Osteoblast (primary cell): ENCODE measurements around the gene MEGF10. TPM values are rescaled to one million over a fixed set of nuclear protein-coding genes. Genes with fewer than 3 reads are reported as not detected.
A peak's percentile ranks its signal among the peaks of the same experiment; 100 is the strongest.

Experiments used
- DNase-seq: peaks from one replicate; pipeline ENCODE4 v3.0.0; 2011; ENCODE audit warnings: low spot score, mixed read lengths; ENCODE audit not compliant: insufficient read length; ENCODE audit errors: missing footprints
- H2AFZ ChIP-seq: 2 replicates; pipeline ENCODE4 v1.6.0; 2011; ENCODE audit warnings: mild to moderate bottlenecking, low read length
- H3K27ac ChIP-seq: 2 replicates; pipeline ENCODE4 v1.5.1; 2011; ENCODE audit warnings: mild to moderate bottlenecking, low read depth, low read length, moderate library complexity
- H3K27me3 ChIP-seq: 2 replicates; pipeline ENCODE4 v1.6.0; 2012; ENCODE audit warnings: mild to moderate bottlenecking, control low read depth, inconsistent platforms, low read length, moderate library complexity; ENCODE audit not compliant: insufficient read depth
- H3K36me3 ChIP-seq: 2 replicates; pipeline ENCODE4 v1.5.1; 2011; ENCODE audit warnings: mild to moderate bottlenecking, low read length, control low read depth, moderate library complexity; ENCODE audit not compliant: insufficient read depth
- H3K4me1 ChIP-seq: 2 replicates; pipeline ENCODE4 v1.5.1; 2011; ENCODE audit warnings: mild to moderate bottlenecking, low read length, control low read depth, moderate library complexity; ENCODE audit not compliant: insufficient read depth
- H3K4me2 ChIP-seq: 2 replicates; pipeline ENCODE4 v1.6.0; 2011; ENCODE audit warnings: mild to moderate bottlenecking, low read length; ENCODE audit not compliant: insufficient read depth
- H3K4me3 ChIP-seq: fragments of 200-600 bp; sonication (generic); 3 replicates; pipeline ENCODE4 v1.5.1; 2012; ENCODE audit warnings: mild to moderate bottlenecking, low read length, inconsistent platforms; ENCODE audit not compliant: insufficient read depth
- H3K79me2 ChIP-seq: 2 replicates; pipeline ENCODE4 v1.6.0; 2012; ENCODE audit warnings: mild to moderate bottlenecking, low read length, control low read depth, inconsistent platforms; ENCODE audit not compliant: insufficient read depth
- H3K9me3 ChIP-seq: 2 replicates; pipeline ENCODE4 v1.5.1; 2011; ENCODE audit warnings: low read depth, low read length, control low read depth
- H4K20me1 ChIP-seq: 2 replicates; pipeline ENCODE4 v1.6.0; 2012; ENCODE audit warnings: mild to moderate bottlenecking, low read length, control low read depth; ENCODE audit not compliant: insufficient read depth
- total RNA-seq: library from RNA; depleted of rRNA; stranded (reverse); fragments of >200 nt; gene quantifications from 2 replicates; pipeline ENCODE4 v1.2.3, GENCODE V29; 2012
- TF ChIP-seq, protein P1 (sequence below): IDR thresholded peaks from 2 replicates; pipeline ENCODE4 v1.5.1; 2011; ENCODE audit warnings: mild to moderate bottlenecking, low read depth, low read length, moderate library complexity; ENCODE audit errors: extremely low read depth

MEGF10 gene
- total RNA-seq, 1 donor, result 1.4 TPM

DNA sequence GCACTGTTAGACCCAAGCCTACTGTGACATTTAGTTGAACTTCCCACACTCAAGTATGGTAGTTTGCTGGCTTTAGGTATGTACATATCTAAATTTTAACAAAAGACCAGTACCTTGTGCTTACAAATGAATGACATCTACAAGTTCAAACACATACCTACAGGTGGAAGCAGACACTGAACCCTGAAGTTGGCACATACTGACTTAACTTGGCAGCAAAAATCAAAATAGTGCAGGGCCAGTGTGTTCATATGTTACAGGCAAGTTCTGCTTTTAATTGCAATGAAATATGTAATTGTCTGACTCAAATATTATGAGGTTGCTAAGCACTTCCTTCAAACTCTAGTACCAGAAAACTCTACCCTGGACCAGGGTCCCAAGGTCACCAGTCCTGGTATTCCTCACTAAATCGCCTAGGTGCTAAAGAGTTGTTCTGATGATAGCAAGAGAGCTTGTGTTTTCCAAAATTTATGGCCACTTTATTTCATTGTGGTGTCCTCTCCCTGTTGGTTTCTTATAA lies 77.4 kb downstream of the MEGF10 start:
- peaks cover 14% of the 10 kb centered on the region for H3K4me1 ChIP-seq
- TF ChIP-seq, protein P1, sequence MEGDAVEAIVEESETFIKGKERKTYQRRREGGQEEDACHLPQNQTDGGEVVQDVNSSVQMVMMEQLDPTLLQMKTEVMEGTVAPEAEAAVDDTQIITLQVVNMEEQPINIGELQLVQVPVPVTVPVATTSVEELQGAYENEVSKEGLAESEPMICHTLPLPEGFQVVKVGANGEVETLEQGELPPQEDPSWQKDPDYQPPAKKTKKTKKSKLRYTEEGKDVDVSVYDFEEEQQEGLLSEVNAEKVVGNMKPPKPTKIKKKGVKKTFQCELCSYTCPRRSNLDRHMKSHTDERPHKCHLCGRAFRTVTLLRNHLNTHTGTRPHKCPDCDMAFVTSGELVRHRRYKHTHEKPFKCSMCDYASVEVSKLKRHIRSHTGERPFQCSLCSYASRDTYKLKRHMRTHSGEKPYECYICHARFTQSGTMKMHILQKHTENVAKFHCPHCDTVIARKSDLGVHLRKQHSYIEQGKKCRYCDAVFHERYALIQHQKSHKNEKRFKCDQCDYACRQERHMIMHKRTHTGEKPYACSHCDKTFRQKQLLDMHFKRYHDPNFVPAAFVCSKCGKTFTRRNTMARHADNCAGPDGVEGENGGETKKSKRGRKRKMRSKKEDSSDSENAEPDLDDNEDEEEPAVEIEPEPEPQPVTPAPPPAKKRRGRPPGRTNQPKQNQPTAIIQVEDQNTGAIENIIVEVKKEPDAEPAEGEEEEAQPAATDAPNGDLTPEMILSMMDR, result no peak
- no peaks in the 10 kb centered on the region for H3K36me3 ChIP-seq
- no peak overlapping the region for H2AFZ ChIP-seq
- H3K27ac ChIP-seq, result no peak overlapping the region
- H3K9me3 ChIP-seq, result no peaks in the 10 kb centered on the region
- peaks cover 42% of the 10 kb centered on the region for H3K27me3 ChIP-seq
- no peaks in the 10 kb centered on the region for H3K79me2 ChIP-seq
- no peak overlapping the region for H3K4me3 ChIP-seq
- no peak for DNase-seq
- H4K20me1 ChIP-seq, result no peaks in the 10 kb centered on the region
- no peak overlapping the region for H3K4me2 ChIP-seq

DNA sequence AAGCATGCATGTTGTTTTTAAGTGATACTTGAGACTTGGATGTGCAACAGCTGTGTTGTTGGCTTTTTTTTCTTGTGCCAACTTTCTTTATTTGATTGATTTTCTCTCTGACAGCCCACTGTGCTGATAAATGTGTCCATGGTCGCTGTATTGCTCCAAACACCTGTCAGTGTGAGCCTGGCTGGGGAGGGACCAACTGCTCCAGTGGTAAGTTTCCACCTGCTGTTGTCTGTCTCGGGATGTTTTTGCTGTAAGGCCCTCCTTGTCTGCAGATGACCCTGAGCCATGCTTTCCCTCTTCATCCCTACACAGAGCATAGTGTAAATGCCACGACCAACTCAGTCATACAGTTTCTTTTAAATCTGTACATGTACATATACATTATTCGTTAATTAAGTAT lies 79.2 kb downstream of the MEGF10 start:
- no peak overlapping the region for H2AFZ ChIP-seq
- no peaks in the 10 kb centered on the region for H3K79me2 ChIP-seq
- H3K4me2 ChIP-seq, result no peak overlapping the region
- no peaks in the 10 kb centered on the region for H4K20me1 ChIP-seq
- no peaks in the 10 kb centered on the region for H3K9me3 ChIP-seq
- H3K27me3 ChIP-seq, result peaks cover 31% of the 10 kb centered on the region
- H3K36me3 ChIP-seq, result no peaks in the 10 kb centered on the region
- H3K4me3 ChIP-seq, result no peak overlapping the region
- H3K27ac ChIP-seq, result no peak overlapping the region
- no peak for DNase-seq
- peaks cover 14% of the 10 kb centered on the region for H3K4me1 ChIP-seq
- TF ChIP-seq, protein P1, result no peak

DNA sequence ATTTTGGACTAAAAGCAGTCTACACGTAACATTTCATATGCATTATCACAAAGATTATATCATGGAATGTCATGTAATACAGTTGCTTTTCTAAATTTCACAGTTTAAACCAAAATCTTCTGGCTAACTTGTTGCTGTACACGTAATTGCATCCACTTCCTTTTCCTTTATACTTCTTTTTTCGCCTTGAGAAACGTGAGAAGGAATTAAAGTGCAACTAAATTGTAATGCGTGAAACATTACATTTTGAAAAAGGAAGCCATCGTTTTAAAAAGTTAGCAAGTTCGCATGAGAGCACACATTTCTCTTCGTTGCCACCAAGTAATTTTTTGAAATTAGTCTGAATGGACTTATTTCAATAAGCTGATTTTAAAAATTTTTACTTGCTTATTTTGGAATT lies 80.0 kb downstream of the MEGF10 start:
- TF ChIP-seq, protein P1, result no peak
- Histone ChIP-seq H3K27ac (peak overlapping the region; percentile 27), H3K27me3 (peaks cover 30% of the 10 kb centered on the region), H2AFZ (no peak overlapping the region), H3K9me3 (no peaks in the 10 kb centered on the region), H3K4me1 (peaks cover 14% of the 10 kb centered on the region), H3K4me3 (peak overlapping the region; percentile 8), H3K4me2 (peak overlapping the region; percentile 61), H4K20me1 (no peaks in the 10 kb centered on the region), H3K79me2 (no peaks in the 10 kb centered on the region), H3K36me3 (no peaks in the 10 kb centered on the region)
- DNase-seq, result peak; percentile 50

DNA sequence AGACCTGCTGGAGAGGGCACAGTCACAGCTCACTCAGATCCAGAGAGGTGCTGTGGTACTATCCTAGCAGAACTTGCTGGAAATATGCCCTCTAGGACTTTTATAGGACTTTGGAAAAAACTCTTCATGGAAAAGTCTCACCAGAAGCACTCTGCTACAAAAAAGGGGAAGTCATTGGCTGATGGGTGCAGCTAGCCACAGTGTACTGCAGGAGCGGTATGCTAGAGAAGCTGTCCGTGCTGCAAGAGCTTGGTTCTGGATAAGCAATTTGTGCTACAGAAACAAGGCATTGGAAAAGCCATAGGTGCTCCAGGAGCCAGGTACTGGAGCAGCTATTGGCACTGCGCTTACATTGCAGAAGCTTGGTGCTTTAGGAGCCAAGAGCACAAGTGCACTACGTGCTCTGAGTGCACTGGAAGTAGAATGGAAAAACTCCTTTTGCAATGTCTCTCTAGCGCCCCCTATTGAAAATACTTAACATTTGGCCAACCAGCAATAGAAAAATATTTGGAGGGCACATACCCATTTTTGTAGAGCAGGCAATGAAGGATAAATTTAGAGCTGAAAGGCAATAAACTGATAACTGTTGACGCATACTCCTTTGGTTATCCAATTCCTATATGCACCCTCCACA lies 83.4 kb downstream of the MEGF10 start:
- Histone ChIP-seq H4K20me1 (no peaks in the 10 kb centered on the region), H3K9me3 (no peaks in the 10 kb centered on the region), H3K4me3 (no peak overlapping the region), H3K4me2 (no peak overlapping the region), H3K79me2 (no peaks in the 10 kb centered on the region), H3K36me3 (no peaks in the 10 kb centered on the region), H3K27me3 (peaks cover 40% of the 10 kb centered on the region), H2AFZ (no peak overlapping the region), H3K4me1 (peaks cover 14% of the 10 kb centered on the region), H3K27ac (no peak overlapping the region)
- TF ChIP-seq, protein P1, result peak; percentile 22
- no peak for DNase-seq
